ENCODE results near the gene CCDC183.

Gene CCDC183

GRCh38 chr9:136824496-136825225, 28.5 kb downstream of the CCDC183 start:
- Histone ChIP-seq H3K36me3 (ENCODE audit: insufficient read depth, low read length) (peaks cover 65% of the 10 kb centered on the region), H3K9me2 (ENCODE audit: low read depth, low read length) (no peaks in the 10 kb centered on the region), H3K9me3 (ENCODE audit: low read length) (no peaks in the 10 kb centered on the region), H3K27ac (ENCODE audit: low read depth, low read length, poor library complexity, severe bottlenecking) (no peak overlapping the region), H3F3A (ENCODE audit: insufficient read depth, low read length) (no peaks in the 10 kb centered on the region), H2AFZ (ENCODE audit: low read length) (no peak overlapping the region), H3K9ac (ENCODE audit: low read length) (no peak overlapping the region), H3K4me1 (ENCODE audit: insufficient read depth, low read length, severe bottlenecking) (no peaks in the 10 kb centered on the region), H3K4me3 (ENCODE audit: low read depth, low read length, poor library complexity, severe bottlenecking) (no peak overlapping the region), H3K4me2 (ENCODE audit: low read length) (no peak overlapping the region), H4K20me1 (ENCODE audit: insufficient read depth, low read length) (no peaks in the 10 kb centered on the region), H3K79me2 (ENCODE audit: insufficient read depth, low read length) (peaks cover 6% of the 10 kb centered on the region; the same call in 1 of the 2 replicates), H3K27me3 (ENCODE audit: insufficient read depth, low read length) (no peaks in the 10 kb centered on the region)
- TF ChIP-seq CTCF (IDR thresholded peaks at IDR 0.05; ENCODE audit: low read length) (no peak), EZH2 (IDR thresholded peaks at IDR 0.05; ENCODE audit: borderline replicate concordance, low read length) (no peak)

GRCh38 chr9:136825295-136826187, 29.4 kb downstream of the CCDC183 start:
- Histone ChIP-seq H2AFZ (ENCODE audit: low read length) (no peak overlapping the region), H3K4me2 (ENCODE audit: low read length) (no peak overlapping the region), H3F3A (ENCODE audit: insufficient read depth, low read length) (no peaks in the 10 kb centered on the region), H3K4me3 (ENCODE audit: low read depth, low read length, poor library complexity, severe bottlenecking) (no peak overlapping the region), H3K79me2 (ENCODE audit: insufficient read depth, low read length) (peaks cover 4% of the 10 kb centered on the region; the same call in 1 of the 2 replicates), H3K36me3 (ENCODE audit: insufficient read depth, low read length) (peaks cover 73% of the 10 kb centered on the region), H3K27ac (ENCODE audit: low read depth, low read length, poor library complexity, severe bottlenecking) (no peak overlapping the region), H3K9me2 (ENCODE audit: low read depth, low read length) (no peaks in the 10 kb centered on the region), H3K9ac (ENCODE audit: low read length) (no peak overlapping the region), H3K9me3 (ENCODE audit: low read length) (no peaks in the 10 kb centered on the region), H3K27me3 (ENCODE audit: insufficient read depth, low read length) (no peaks in the 10 kb centered on the region), H3K4me1 (ENCODE audit: insufficient read depth, low read length, severe bottlenecking) (no peaks in the 10 kb centered on the region), H4K20me1 (ENCODE audit: insufficient read depth, low read length) (no peaks in the 10 kb centered on the region)
- TF ChIP-seq CTCF (IDR thresholded peaks at IDR 0.05; ENCODE audit: low read length) (no peak), EZH2 (IDR thresholded peaks at IDR 0.05; ENCODE audit: borderline replicate concordance, low read length) (no peak)

GRCh38 chr9:136826188-136826541, 30.0 kb downstream of the CCDC183 start:
- no peak overlapping the region for H2AFZ ChIP-seq (ENCODE audit: low read length)
- H3K4me2 ChIP-seq (ENCODE audit: low read length) = no peak overlapping the region
- H3K9ac ChIP-seq (ENCODE audit: low read length) = no peak overlapping the region
- H3K79me2 ChIP-seq (ENCODE audit: insufficient read depth, low read length) = no peaks in the 10 kb centered on the region
- no peaks in the 10 kb centered on the region for H3K4me1 ChIP-seq (ENCODE audit: insufficient read depth, low read length, severe bottlenecking)
- H3K9me2 ChIP-seq (ENCODE audit: low read depth, low read length) = no peaks in the 10 kb centered on the region
- no peak overlapping the region for H3K27ac ChIP-seq (ENCODE audit: low read depth, low read length, poor library complexity, severe bottlenecking)
- no peak for TF ChIP-seq CTCF (IDR thresholded peaks at IDR 0.05; ENCODE audit: low read length)
- no peak for TF ChIP-seq EZH2 (IDR thresholded peaks at IDR 0.05; ENCODE audit: borderline replicate concordance, low read length)
- no peaks in the 10 kb centered on the region for H3K9me3 ChIP-seq (ENCODE audit: low read length)
- no peaks in the 10 kb centered on the region for H3F3A ChIP-seq (ENCODE audit: insufficient read depth, low read length)
- no peaks in the 10 kb centered on the region for H3K27me3 ChIP-seq (ENCODE audit: insufficient read depth, low read length)
- H4K20me1 ChIP-seq (ENCODE audit: insufficient read depth, low read length) = no peaks in the 10 kb centered on the region
- H3K36me3 ChIP-seq (ENCODE audit: insufficient read depth, low read length) = peaks cover 75% of the 10 kb centered on the region
- no peak overlapping the region for H3K4me3 ChIP-seq (ENCODE audit: low read depth, low read length, poor library complexity, severe bottlenecking)
